Activated CD8-positive, alpha-beta memory T cell treated with anti-CD3 and anti-CD28 coated beads, Interleukin-2, amount 10 ng/mL, durations not matched to agents 7 days and 5 days (primary cell): Measurements from ENCODE around the gene RPL3. TPM values are rescaled to one million over a fixed set of nuclear protein-coding genes. Genes with fewer than 3 reads are reported as not detected.

Experiments
- ATAC-seq: fragments of 150-1000 bp; cut with Tn5 transposase; one replicate; pipeline ENCODE4 v1.10.0; 2021; ENCODE audit warnings: moderate library complexity
- CTCF ChIA-PET: fragments of 350-600 bp; sonication (Branson Sonifier 250); formaldehyde crosslinking; loops from one replicate; lab custom pipeline; 2021; ENCODE audit warnings: antibody characterized with exemption; lab: Charles Lee
- DNase-seq: peaks from one replicate; pipeline ENCODE4 v3.0.0-alpha.2; 2020
- H3K27ac Mint-ChIP-seq: one replicate; pipeline ENCODE4 v1.8.0; 2021; ENCODE audit warnings: mild to moderate bottlenecking, mixed read lengths
- H3K27me3 Mint-ChIP-seq: one replicate; pipeline ENCODE4 v1.8.0; 2021; ENCODE audit warnings: mixed read lengths
- H3K36me3 Mint-ChIP-seq: one replicate; pipeline ENCODE4 v1.8.0; 2021; ENCODE audit warnings: mild to moderate bottlenecking, mixed read lengths
- H3K4me1 Mint-ChIP-seq: one replicate; pipeline ENCODE4 v1.8.0; 2021; ENCODE audit warnings: mixed read lengths
- H3K4me3 Mint-ChIP-seq: one replicate; pipeline ENCODE4 v1.8.0; 2021; ENCODE audit warnings: mild to moderate bottlenecking, moderate library complexity, mixed read lengths
- H3K9me3 Mint-ChIP-seq: one replicate; pipeline ENCODE4 v1.8.0; 2022; ENCODE audit warnings: low read depth, mixed read lengths
- total RNA-seq, 2 experiments: library from RNA; stranded (reverse); gene quantifications; one replicate each; pipeline ENCODE4 v1.2.3, GENCODE V29; 2021

Gene RPL3
- 1,000 to 10,000 TPM; 1,571 to 1,769 TPM for total RNA-seq

DNA sequence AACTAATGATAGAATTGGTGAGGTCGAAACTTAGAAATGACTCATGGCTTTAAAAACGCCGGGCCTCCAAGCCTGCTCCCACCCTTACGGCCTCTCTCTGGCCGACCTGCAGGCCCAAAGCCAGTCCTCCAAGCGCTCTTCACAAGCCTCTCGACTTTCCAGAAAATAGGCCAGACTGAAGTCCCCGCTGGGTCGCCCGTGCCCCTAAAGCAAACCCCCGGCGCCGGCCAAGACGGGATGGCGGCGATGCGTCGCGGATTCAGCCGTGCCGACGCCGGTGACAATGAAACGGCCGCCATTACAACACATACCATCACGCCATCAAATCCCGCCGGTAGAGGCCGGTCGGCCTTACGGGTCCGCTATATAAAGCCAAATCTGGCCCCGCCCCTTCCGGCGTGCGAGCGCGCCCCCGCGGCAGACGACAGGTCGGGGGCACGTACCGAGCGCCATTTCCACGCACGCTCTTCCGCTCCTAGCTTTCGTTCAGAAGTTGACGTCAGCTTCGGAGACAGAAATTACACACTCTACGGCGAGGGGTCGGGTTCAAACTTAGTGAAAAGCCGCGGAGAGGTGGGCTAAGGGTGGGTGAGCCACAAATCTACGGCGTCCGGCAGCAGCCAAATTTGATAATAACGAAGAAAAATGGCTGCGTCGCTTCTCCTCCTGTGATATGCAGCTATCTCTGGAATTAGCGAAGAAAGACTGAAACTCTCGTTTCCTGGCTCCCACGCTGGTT lies at the start of gene RPL3:
TSS of gene RPL3 (minus strand) at position 340 of the 739 bp plus-strand sequence. CDS start at position 314, 26 bp downstream.
- CTCF ChIA-PET: interaction anchor here (0.8 to 12.8 kb wide), 17 partner anchors 9 to 587 kb away, joined by 3 to 254 read pairs (median 4); partner anchors contain the start of genes ATF4 and TAB1

DNA sequence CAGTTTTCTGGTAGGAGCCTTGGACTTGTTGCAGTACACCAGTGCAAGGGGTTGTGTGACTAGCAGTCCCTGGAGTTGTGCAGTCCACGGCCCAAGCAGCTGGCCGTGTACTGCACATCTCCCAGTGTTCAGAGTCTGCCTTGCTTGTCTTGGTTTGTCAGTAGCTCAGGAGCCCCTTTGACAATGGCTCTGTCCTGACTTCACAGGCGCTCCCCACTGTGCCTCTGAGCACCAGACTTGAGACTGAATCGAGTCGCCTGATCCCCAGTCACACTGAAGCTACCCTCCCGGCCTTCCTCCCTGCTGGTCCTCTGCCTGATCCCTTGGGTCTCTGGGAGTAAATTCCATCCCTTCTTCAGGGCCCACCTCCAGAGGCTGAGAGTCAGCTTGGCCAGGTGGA lies 49.8 kb upstream of the RPL3 start:
- Mint-ChIP-seq H3K36me3 (peaks cover 1% of the 10 kb centered on the region), H3K9me3 (peaks cover 3% of the 10 kb centered on the region), H3K27ac (no peak overlapping the region), H3K4me3 (no peak overlapping the region), H3K27me3 (no peaks in the 10 kb centered on the region), H3K4me1 (peaks cover 2% of the 10 kb centered on the region)
- CTCF ChIA-PET: no interaction called here
- no peak for DNase-seq
- no peak for ATAC-seq

More for the DNA sequence above, at the start of gene RPL3:
- ATAC-seq (peak; percentile 82), DNase-seq (peak; percentile 97)
- Mint-ChIP-seq H3K4me1 (peaks cover 45% of the 10 kb centered on the region), H3K27me3 (no peaks in the 10 kb centered on the region), H3K27ac (peak within 1 kb of the TSS; percentile 92), H3K9me3 (no peaks in the 10 kb centered on the region), H3K4me3 (peak within 1 kb of the TSS; percentile 99), H3K36me3 (peaks cover 49% of the 10 kb centered on the region)

DNA sequence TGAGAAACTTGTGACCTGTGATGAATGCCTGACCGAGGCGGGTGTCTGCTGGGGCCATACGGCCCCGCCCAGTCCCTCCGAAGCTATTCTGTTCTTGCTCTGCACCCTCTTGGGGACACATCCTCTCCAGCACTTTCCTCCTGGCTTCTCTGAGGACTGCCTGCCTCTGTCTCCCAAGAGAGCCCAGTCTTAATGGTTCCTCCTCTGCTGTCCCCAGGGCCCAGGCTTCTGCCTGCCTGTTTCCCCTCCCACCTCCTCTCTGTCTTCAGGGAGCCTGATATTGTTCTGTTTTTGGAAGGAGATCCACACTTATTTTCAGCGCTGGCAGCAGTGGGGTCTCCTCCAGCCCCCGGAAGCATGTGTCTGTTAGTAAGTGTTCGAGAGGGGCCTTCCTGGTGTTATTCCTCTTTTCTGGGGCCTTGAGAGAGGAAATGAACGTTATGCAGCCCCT lies 49.1 kb upstream of the RPL3 start:
- peaks cover 1% of the 10 kb centered on the region for H3K36me3 Mint-ChIP-seq
- CTCF ChIA-PET: no interaction called here
- ATAC-seq (no peak), DNase-seq (no peak)
- H3K27ac Mint-ChIP-seq: no peak overlapping the region
- H3K4me3 Mint-ChIP-seq: no peak overlapping the region
- peaks cover 2% of the 10 kb centered on the region for H3K4me1 Mint-ChIP-seq
- H3K27me3 Mint-ChIP-seq: no peaks in the 10 kb centered on the region
- peaks cover 3% of the 10 kb centered on the region for H3K9me3 Mint-ChIP-seq

DNA sequence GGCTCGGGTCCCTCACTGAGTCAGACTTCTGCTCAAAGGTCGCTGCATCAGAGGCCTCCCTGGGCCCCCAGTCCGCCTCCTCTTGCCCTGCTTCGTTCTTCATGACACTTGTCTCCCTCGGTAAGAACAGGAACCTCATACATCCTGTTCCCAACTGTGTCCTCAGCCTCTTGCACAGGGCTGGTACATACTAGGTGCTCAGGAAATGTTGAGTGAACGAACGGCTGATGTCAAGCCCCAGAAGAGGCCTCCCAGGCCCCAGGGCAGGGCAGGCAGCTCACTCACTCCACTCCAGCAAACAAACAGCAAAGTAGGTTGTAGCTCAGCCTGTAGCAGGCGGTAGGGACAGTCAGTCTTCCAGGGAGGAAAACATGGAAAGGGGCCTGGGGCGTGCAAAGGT lies 47.6 kb upstream of the RPL3 start:
- H3K36me3 Mint-ChIP-seq: peaks cover 1% of the 10 kb centered on the region
- H3K9me3 Mint-ChIP-seq: peaks cover 3% of the 10 kb centered on the region
- CTCF ChIA-PET: no interaction called here
- no peak for ATAC-seq
- H3K27ac Mint-ChIP-seq: no peak overlapping the region
- no peak for DNase-seq
- no peak overlapping the region for H3K4me3 Mint-ChIP-seq
- peaks cover 2% of the 10 kb centered on the region for H3K4me1 Mint-ChIP-seq
- H3K27me3 Mint-ChIP-seq: no peaks in the 10 kb centered on the region

DNA sequence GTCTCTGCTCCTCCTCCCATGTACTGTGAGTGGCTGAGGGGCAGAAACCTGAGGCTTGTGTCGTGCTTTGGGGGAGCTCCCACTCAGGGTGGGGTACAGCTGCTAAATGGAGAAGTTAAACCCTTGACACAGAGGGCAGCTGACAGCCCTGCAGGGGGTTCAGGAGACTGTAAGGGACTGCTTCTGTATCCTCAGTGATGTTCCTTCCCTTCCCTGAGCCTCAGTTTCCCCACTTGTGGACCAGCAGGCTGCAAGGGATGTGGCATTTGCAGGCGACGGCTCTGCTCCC lies 46.0 kb upstream of the RPL3 start:
- no peaks in the 10 kb centered on the region for H3K9me3 Mint-ChIP-seq
- H3K4me3 Mint-ChIP-seq: no peak overlapping the region
- no peak for ATAC-seq
- no peaks in the 10 kb centered on the region for H3K27me3 Mint-ChIP-seq
- H3K27ac Mint-ChIP-seq: no peak overlapping the region
- no peaks in the 10 kb centered on the region for H3K36me3 Mint-ChIP-seq
- CTCF ChIA-PET: no interaction called here
- H3K4me1 Mint-ChIP-seq: peaks cover 2% of the 10 kb centered on the region
- DNase-seq: no peak

DNA sequence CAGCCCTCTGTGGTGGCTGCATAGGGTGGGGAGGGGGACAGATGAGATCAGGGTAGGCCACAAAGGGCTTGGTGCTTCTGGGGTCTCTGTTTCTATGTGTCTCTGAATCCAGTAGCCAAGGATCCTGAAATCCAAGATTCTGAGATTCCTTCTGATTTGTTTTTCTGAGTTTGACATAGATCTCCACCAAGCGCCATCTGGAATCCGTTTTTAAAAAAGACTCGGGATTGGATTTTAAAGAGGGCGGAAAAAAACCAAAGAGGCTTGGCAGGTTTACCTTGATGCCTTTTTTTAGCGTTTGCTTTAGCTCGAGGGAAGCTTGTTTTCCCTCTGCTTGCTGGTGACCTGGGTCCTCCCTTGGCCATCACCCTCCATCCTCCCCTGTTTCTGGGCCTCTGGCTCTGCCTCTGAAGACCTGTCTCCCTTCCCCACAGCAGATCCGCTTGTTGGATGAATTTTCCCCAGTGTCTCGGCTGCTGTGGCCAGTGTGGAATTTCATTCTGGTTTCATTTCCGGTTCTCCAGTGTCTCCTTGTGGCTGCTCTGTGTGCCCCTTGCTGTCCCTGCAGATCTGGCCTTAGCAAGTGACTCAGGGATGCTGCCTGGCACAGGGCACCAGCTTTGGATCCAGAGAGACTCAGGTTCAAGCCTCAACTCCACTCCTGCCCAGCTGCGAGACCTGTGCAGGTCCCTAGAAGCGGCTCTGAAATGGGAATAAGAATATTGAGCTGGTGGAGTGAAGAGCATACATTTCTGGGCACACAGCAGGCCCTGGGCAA lies 45.5 kb upstream of the RPL3 start:
- H3K27me3 Mint-ChIP-seq: no peaks in the 10 kb centered on the region
- CTCF ChIA-PET: no interaction called here
- peaks cover 2% of the 10 kb centered on the region for H3K4me1 Mint-ChIP-seq
- H3K4me3 Mint-ChIP-seq: no peak overlapping the region
- no peaks in the 10 kb centered on the region for H3K9me3 Mint-ChIP-seq
- H3K36me3 Mint-ChIP-seq: no peaks in the 10 kb centered on the region
- no peak overlapping the region for H3K27ac Mint-ChIP-seq
- ATAC-seq (no peak), DNase-seq (no peak)

DNA sequence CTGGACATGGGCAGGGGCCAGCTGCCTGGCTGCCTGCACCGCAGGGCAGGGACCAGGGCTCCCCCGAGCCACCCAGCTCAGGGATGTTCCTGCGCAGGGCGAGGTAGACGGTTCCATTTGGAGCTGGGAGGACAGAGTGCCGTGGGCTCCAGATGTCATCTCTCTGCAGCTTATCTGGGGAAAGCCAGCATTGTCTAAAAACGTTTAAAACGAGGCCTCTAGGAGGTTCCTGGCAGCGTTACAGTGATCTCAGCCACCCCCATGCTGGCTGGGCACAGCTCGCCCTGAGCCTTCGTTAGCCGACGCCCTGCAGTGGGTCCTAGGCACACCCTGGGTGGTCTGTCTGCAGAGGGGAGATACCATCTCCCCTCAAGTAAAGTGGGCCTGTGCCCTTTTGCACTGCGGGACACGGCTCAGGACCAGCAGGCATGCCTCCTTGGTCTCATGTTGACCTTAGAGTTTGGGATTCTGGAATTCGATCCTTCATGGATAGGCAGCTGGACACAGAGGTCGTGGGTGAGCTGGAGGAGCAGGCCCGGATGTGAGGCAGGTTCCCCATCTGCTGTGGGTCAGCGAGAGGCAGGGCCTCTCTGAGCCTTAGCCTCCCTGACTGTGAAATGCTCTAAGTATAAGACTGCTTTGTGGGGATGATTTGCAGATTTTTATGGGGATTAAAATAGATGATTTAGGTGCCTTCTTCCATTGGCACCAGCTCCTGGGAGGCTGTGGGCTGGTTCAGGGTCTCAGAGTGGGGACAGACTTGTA lies 44.5 kb upstream of the RPL3 start:
- Mint-ChIP-seq H3K9me3 (no peaks in the 10 kb centered on the region), H3K36me3 (no peaks in the 10 kb centered on the region), H3K4me1 (peaks cover 2% of the 10 kb centered on the region), H3K27me3 (no peaks in the 10 kb centered on the region), H3K4me3 (no peak overlapping the region), H3K27ac (no peak overlapping the region)
- ATAC-seq (no peak), DNase-seq (no peak)
- CTCF ChIA-PET: no interaction called here

DNA sequence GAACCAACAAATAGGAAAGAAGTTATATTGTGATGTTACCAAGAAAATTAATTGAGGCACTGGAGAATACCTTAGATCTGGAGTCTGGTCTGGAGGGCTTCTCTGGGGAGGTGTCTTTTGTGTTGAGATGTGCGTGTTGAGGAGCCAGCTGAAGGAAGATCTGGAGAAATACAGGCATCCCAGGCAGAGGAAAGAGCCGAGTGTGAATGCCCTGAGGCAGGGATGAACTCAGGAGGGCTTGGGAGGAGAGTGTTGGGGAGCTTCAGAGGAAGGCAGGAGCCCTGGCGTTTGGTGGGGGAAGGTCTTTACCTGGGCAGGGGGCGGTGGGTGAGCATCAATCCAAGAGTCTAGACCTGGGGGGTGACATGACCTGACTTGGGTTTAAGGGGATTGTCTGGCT lies 43.5 kb upstream of the RPL3 start:
- Mint-ChIP-seq H3K27ac (no peak overlapping the region), H3K27me3 (no peaks in the 10 kb centered on the region), H3K36me3 (no peaks in the 10 kb centered on the region), H3K4me3 (no peak overlapping the region), H3K9me3 (no peaks in the 10 kb centered on the region), H3K4me1 (peaks cover 2% of the 10 kb centered on the region)
- DNase-seq (no peak), ATAC-seq (no peak)
- CTCF ChIA-PET: no interaction called here

DNA sequence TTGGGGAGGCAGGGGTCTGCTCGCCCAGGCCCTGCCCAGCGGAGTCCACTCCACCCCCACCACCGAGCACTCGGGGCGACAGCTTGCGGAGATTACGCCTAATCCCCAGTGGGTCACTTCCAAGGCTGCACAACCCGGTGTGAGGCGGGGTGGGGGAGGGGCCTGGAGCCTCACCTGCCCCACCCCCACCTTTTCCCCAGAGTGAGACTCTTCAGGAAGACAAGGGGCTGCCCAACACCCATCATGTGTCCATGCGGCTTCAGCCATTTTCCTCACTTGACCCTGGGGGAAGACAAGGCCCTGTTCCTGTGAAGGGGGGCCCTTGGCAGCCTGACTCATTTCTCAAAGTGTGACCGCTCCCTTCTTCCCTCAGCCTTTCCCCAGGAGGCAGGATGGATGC lies 42.8 kb upstream of the RPL3 start:
- DNase-seq (no peak), ATAC-seq (no peak)
- no peaks in the 10 kb centered on the region for H3K36me3 Mint-ChIP-seq
- no peak overlapping the region for H3K27ac Mint-ChIP-seq
- H3K4me1 Mint-ChIP-seq: peaks cover 2% of the 10 kb centered on the region
- no peaks in the 10 kb centered on the region for H3K27me3 Mint-ChIP-seq
- no peak overlapping the region for H3K4me3 Mint-ChIP-seq
- no peaks in the 10 kb centered on the region for H3K9me3 Mint-ChIP-seq
- CTCF ChIA-PET: no interaction called here

DNA sequence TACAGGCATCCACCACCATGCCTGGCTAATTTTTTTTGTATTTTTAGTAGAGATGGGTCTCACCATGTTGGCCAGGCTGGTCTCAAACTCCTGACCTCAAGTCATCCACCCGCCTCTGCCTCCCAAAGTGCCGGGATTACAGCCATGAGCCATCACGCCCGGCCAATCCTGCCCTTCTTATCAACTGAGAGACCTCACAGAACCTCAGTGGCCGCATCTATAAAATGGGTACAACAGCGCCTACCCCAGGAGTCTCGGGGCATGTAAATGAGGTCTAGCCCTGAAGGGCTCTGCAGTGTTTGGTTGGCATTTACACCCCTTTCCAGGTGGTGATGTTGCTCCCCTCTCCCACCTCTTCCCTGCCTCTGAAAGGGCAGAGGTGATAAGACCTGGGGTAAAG lies 42.1 kb upstream of the RPL3 start:
- CTCF ChIA-PET: interaction anchor here (0.7 kb wide), 1 partner anchor 49 kb away, joined by 3 read pairs; no protein-coding TSS in a partner anchor
- no peaks in the 10 kb centered on the region for H3K9me3 Mint-ChIP-seq
- ATAC-seq: no peak

DNA sequence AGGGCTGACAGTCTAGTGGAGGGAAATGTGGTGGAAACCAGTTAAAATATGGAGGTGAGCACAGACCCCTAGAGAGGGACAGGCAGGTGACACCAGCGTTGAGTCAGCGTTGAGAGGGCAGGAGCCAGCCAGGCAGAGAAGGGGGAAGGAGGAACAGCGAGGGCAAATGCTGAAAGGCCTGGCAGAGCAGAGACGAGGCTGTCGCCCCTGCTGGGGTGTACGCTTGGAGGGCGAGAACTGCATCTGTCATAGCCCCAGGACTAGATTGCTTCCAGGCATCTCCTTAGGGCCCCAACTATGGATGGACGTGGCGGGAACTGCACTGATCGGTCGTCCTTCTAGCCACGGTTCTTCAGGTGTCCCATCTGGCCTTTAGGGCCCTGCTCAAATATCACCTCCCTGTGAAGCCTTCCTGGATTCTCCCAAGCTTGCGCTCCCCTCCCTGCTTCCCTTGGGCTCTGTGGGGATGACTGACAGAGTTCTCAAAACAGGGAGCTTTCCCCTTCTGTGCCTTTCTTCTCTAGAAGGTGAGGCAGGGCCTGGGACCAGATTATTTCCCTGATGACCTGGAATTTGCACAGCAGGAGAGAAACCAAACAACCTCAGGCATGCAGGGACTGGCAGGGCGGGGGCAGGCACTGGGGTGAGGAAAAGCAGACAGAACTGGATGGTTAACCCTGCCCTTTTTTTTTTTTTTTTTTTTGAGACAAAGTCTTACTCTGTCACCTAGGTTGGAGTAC lies 41.4 kb upstream of the RPL3 start:
- ATAC-seq: no peak
- CTCF ChIA-PET: interaction anchor here (0.7 kb wide), 1 partner anchor 49 kb away, joined by 3 read pairs; no protein-coding TSS in a partner anchor
- Mint-ChIP-seq H3K4me1 (no peaks in the 10 kb centered on the region), H3K27ac (no peak overlapping the region), H3K9me3 (no peaks in the 10 kb centered on the region), H3K27me3 (no peaks in the 10 kb centered on the region), H3K36me3 (no peaks in the 10 kb centered on the region), H3K4me3 (no peak overlapping the region)
- no peak for DNase-seq

More for the DNA sequence above, 42.1 kb upstream of the RPL3 start:
- Mint-ChIP-seq H3K27ac (no peak overlapping the region), H3K4me1 (no peaks in the 10 kb centered on the region), H3K36me3 (no peaks in the 10 kb centered on the region), H3K4me3 (no peak overlapping the region), H3K27me3 (no peaks in the 10 kb centered on the region)
- DNase-seq: no peak

DNA sequence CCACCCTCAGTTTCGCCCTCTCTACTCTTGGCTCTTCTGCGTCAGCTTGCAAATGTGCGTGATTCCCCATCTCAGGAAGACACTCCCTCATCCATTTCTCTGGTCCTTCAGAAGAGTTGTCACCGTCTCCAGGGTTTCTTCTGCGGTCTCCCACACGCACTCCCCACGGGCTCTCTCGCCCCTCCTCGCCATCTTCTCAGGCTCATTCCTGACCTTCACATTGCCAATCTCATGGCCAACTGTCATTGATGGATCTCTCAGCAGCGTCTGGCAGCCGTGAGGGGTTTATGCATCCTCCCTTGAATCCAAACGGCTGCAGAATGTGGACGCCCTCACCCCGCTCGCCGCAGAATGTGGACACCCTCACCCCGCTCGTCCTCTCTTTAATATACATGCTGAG lies 40.8 kb upstream of the RPL3 start:
- no peak for ATAC-seq
- Mint-ChIP-seq H3K4me3 (no peak overlapping the region), H3K27me3 (no peaks in the 10 kb centered on the region), H3K27ac (no peak overlapping the region), H3K9me3 (no peaks in the 10 kb centered on the region), H3K36me3 (no peaks in the 10 kb centered on the region), H3K4me1 (no peaks in the 10 kb centered on the region)
- CTCF ChIA-PET: interaction anchor here (1.8 kb wide), 1 partner anchor 17 kb away, joined by 4 read pairs; no protein-coding TSS in a partner anchor
- no peak for DNase-seq
